OCI-LY7 (cell line): Measurements from ENCODE around the gene SLC25A29.

Experiments used
- EZH2phosphoT487 ChIP-seq: fragments of 200-600 bp; sonication (generic); IDR thresholded peaks from 2 replicates; pipeline ENCODE4 v1.6.1; 2018; ENCODE audit warnings: low read depth, borderline replicate concordance, mild to moderate bottlenecking, mixed run types, antibody characterized with exemption, low read length, moderate library complexity, mixed read lengths
- TF ChIP-seq, protein P1 (sequence below): fragments of 200-600 bp; sonication (generic); conservative IDR thresholded peaks from 2 replicates; pipeline ENCODE4 v1.5.1; 2014; ENCODE audit warnings: mild to moderate bottlenecking, antibody characterized with exemption, low read length, moderate library complexity, mixed read lengths

DNA sequence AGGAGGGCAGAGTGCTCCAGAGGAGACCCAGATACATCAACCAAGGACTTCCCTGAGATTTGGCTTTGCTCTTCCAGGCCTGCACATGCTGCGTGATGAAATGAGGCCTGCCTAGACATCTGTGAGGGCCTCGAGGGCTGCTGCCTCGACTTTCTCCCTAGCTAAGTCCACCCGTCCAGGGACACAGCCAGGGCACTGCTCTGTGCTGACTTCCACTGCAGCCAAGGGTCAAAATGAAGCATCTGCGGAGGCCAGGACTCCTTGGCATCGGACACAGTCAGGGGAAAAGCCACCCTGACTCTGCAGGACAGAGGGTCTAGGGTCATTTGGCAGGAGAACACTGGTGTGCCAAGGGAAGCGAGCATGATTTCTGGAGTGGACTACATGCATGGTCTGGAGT, 27.6 kb upstream of the SLC25A29 start:
- TF ChIP-seq, protein P1, sequence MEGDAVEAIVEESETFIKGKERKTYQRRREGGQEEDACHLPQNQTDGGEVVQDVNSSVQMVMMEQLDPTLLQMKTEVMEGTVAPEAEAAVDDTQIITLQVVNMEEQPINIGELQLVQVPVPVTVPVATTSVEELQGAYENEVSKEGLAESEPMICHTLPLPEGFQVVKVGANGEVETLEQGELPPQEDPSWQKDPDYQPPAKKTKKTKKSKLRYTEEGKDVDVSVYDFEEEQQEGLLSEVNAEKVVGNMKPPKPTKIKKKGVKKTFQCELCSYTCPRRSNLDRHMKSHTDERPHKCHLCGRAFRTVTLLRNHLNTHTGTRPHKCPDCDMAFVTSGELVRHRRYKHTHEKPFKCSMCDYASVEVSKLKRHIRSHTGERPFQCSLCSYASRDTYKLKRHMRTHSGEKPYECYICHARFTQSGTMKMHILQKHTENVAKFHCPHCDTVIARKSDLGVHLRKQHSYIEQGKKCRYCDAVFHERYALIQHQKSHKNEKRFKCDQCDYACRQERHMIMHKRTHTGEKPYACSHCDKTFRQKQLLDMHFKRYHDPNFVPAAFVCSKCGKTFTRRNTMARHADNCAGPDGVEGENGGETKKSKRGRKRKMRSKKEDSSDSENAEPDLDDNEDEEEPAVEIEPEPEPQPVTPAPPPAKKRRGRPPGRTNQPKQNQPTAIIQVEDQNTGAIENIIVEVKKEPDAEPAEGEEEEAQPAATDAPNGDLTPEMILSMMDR: no peak
- TF ChIP-seq EZH2phosphoT487: no peak
